ENCODE measurements around the gene MRPL36. TPM values are rescaled to one million over a fixed set of nuclear protein-coding genes. Genes with fewer than 3 reads are reported as not detected.

Gene MRPL36
- total and polyA plus RNA-seq, 9 of the 15 experiments (the other 6 are each of a cell fraction or from before 2014, with no cell fraction given) = 78.3 to 557 (median 124) TPM

DNA sequence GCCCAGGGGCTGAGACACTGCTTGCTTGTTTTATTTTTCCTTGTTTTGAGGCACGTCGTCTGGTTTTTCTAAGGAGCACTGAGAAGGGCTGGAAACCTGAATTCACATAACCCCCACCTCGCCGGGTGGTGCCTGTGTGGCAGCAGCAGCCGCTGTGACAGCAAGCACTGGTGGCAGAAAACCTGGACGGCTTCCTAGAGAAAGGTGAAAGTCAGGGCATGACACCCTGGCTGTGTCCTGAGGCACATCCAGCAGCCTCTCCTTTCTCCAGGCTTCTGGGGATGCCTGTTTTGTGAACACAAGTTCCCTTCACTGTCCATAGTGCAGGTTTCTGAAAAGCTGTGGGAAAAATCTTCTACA lies 29.2 kb downstream of the MRPL36 start:
- H3K9me3 ChIP-seq (replicated peaks; ENCODE audit: control insufficient read depth, insufficient read depth, low read depth, low read length) = no peaks in the 10 kb centered on the region
- TF ChIP-seq NCOA4 (IDR thresholded peaks at IDR 0.05; ENCODE audit: partially characterized antibody) (no peak), CBFA2T2 (conservative IDR thresholded peaks at IDR 0.05) (no peak), ESRRA (IDR thresholded peaks at IDR 0.05; ENCODE audit: borderline replicate concordance, low read depth) (no peak), ZNF232 (CRISPR knock-in tag; IDR thresholded peaks at IDR 0.05) (no peak), ZBED1 (IDR thresholded peaks at IDR 0.05) (no peak)
- TF ChIP-seq, protein P1, sequence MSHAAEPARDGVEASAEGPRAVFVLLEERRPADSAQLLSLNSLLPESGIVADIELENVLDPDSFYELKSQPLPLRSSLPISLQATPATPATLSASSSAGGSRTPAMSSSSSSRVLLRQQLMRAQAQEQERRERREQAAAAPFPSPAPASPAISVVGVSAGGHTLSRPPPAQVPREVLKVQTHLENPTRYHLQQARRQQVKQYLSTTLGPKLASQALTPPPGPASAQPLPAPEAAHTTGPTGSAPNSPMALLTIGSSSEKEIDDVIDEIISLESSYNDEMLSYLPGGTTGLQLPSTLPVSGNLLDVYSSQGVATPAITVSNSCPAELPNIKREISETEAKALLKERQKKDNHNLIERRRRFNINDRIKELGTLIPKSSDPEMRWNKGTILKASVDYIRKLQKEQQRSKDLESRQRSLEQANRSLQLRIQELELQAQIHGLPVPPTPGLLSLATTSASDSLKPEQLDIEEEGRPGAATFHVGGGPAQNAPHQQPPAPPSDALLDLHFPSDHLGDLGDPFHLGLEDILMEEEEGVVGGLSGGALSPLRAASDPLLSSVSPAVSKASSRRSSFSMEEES (CRISPR knock-in tag; IDR thresholded peaks at IDR 0.05) = no peak
- intact Hi-C loops (cut with micrococcal nuclease) (no loop called here), in situ Hi-C loops (cut with MboI) (no loop called here)
- WGBS (ENCODE audit: insufficient coverage, low coverage, missing lambda C conversion rate) = 2% methylated on average over 6 of the region's 6 CpGs
- no peaks in the 10 kb centered on the region for H3K79me2 ChIP-seq (ENCODE audit: control insufficient read depth, insufficient read depth, low read length)
- DNase-seq (ENCODE audit: extremely low read depth in 1 of 4, low spot score in 3 of 4) = no peak
- no peaks in the 10 kb centered on the region for H3K9me1 ChIP-seq (ENCODE audit: control insufficient read depth, insufficient read depth, low read length)
- no peak overlapping the region for H3K4me3 ChIP-seq
- ChIA-PET CTCF (ENCODE audit: low intra/inter-chr PET ratio) (no interaction called here), POLR2A (interaction anchor here (1.5 kb wide), 1 partner anchor 38 kb away, joined by 3 read pairs; no protein-coding TSS in a partner anchor)
- no TSS peak for BruUV-seq (replicated peaks)
- no peak overlapping the region for H3K4me2 ChIP-seq (ENCODE audit: insufficient read depth, low read length)
- H3K36me3 ChIP-seq (ENCODE audit: control insufficient read depth, insufficient read depth, low read length) = no peaks in the 10 kb centered on the region
- H3K4me1 ChIP-seq (replicated peaks in 1 of 2; ENCODE audit: control insufficient read depth in 2 of 2, insufficient read depth in 2 of 2, low read length in 2 of 2) = peaks cover 0 to 7% of the 10 kb centered on the region in 2 experiments; a peak in 1 of 5 replicates
- H4K20me1 ChIP-seq (replicated peaks; ENCODE audit: control insufficient read depth, insufficient read depth, low read length) = 0 out of 2 replicates have a peak, but pooled peaks cover 3% of the 10 kb centered on the region
- H3K27me3 ChIP-seq (ENCODE audit: control insufficient read depth in 2 of 2, insufficient read depth in 2 of 2, low read length in 2 of 2) = peaks cover 53 to 72% of the 10 kb centered on the region in 2 experiments
- no peak for FAIRE-seq
- no peak overlapping the region for H3K27ac ChIP-seq (ENCODE audit: extremely low read depth, low read depth, low read length)
- ATAC-seq = no peak
- H3K9ac ChIP-seq (ENCODE audit: insufficient read depth in 1 of 2, low read depth in 2 of 2, low read length in 2 of 2) = no peak overlapping the region
- no peak overlapping the region for H2AFZ ChIP-seq (ENCODE audit: low read depth, low read length)

All from K562 (cell line).